Right lobe of liver (tissue), 4 donors: ENCODE results near the gene SYCE3.

ENCODE experiments used
- POLR2A ChIP-seq: fragments of 450-650 bp; IDR thresholded peaks from one replicate; pipeline ENCODE4 v1.6.1; 2017; ENCODE audit warnings: antibody characterized with exemption, mild to moderate bottlenecking
- TF ChIP-seq, protein P1 (sequence below), 4 donors: fragments of 200-600 bp in 3 of 4; fragments of 450-650 bp in 1 of 4; IDR thresholded peaks; one replicate each; pipeline versions ENCODE4 v1.5.1 to v1.8.0; 2016 to 2022; ENCODE audit warnings: antibody characterized with exemption in 4 of 4, mild to moderate bottlenecking in 2 of 4
- donor health status: DM: no; HTN: no; CAD: no.
- donor health status: DM: no; HTN: no; CAD: no.
- donor health status: DM: no; HTN: yes; CAD: no.

- TF ChIP-seq, protein P1, sequence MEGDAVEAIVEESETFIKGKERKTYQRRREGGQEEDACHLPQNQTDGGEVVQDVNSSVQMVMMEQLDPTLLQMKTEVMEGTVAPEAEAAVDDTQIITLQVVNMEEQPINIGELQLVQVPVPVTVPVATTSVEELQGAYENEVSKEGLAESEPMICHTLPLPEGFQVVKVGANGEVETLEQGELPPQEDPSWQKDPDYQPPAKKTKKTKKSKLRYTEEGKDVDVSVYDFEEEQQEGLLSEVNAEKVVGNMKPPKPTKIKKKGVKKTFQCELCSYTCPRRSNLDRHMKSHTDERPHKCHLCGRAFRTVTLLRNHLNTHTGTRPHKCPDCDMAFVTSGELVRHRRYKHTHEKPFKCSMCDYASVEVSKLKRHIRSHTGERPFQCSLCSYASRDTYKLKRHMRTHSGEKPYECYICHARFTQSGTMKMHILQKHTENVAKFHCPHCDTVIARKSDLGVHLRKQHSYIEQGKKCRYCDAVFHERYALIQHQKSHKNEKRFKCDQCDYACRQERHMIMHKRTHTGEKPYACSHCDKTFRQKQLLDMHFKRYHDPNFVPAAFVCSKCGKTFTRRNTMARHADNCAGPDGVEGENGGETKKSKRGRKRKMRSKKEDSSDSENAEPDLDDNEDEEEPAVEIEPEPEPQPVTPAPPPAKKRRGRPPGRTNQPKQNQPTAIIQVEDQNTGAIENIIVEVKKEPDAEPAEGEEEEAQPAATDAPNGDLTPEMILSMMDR (IDR thresholded peaks at IDR 0.05), result peak; percentile 48 to 65 (median 55)
- peak; percentile 54 for TF ChIP-seq POLR2A
Measured at GRCh38 chr22:50544078-50544745, 18.5 kb downstream of the SYCE3 start.
